HG03103 (cell line): Measurements from ENCODE around the gene PARP1.
"Not testable (repeated sequence)": the region's sequence is repeated elsewhere in the genome, so short reads cannot be mapped to it uniquely, and the experiment has no call there.

ENCODE experiments used
- ATAC-seq: cut with Tn5 transposase; IDR thresholded peaks from one replicate; pipeline ENCODE4 v1.9.1; 2021; ENCODE audit warnings: low read depth; ENCODE audit not compliant: unreplicated experiment

The PARP1 gene

GRCh38 chr1:226357416-226357815 is 50.5 kb downstream of the PARP1 start:
- no peak for ATAC-seq

- ATAC-seq = no peak
Measured at GRCh38 chr1:226355669-226356551, 52.0 kb downstream of the PARP1 start.

GRCh38 chr1:226355016-226355415 is 52.9 kb downstream of the PARP1 start:
- ATAC-seq = no peak

GRCh38 chr1:226353698-226354525 is 54.0 kb downstream of the PARP1 start:
- no peak for ATAC-seq

- no peak for ATAC-seq
Measured at GRCh38 chr1:226351709-226352108, 56.2 kb downstream of the PARP1 start.

GRCh38 chr1:226350519-226350865 is 57.4 kb downstream of the PARP1 start:
- no peak for ATAC-seq

GRCh38 chr1:226349801-226350518 is 57.9 kb downstream of the PARP1 start:
- ATAC-seq = peak; percentile 53

GRCh38 chr1:226349081-226349480 is 58.8 kb downstream of the PARP1 start:
- ATAC-seq = no peak

- no peak for ATAC-seq
Measured at GRCh38 chr1:226344441-226345259, 63.2 kb downstream of the PARP1 start.

- ATAC-seq = no peak
Measured at GRCh38 chr1:226342656-226343055, 65.2 kb downstream of the PARP1 start.

GRCh38 chr1:226340111-226340510 is 67.8 kb downstream of the PARP1 start:
- ATAC-seq = not testable (repeated sequence)

GRCh38 chr1:226337276-226337875 is 70.5 kb downstream of the PARP1 start:
- no peak for ATAC-seq

GRCh38 chr1:226335661-226336060 is 72.2 kb downstream of the PARP1 start:
- ATAC-seq = no peak

- ATAC-seq = no peak
Measured at GRCh38 chr1:226332947-226333346, 74.9 kb downstream of the PARP1 start.

- no peak for ATAC-seq
Measured at GRCh38 chr1:226329237-226329636, 78.7 kb downstream of the PARP1 start.

GRCh38 chr1:226327761-226328162 is 80.1 kb downstream of the PARP1 start:
- ATAC-seq = no peak

GRCh38 chr1:226325178-226325577 is 82.7 kb downstream of the PARP1 start:
- no peak for ATAC-seq

- ATAC-seq = no peak
Measured at GRCh38 chr1:226324479-226324878, 83.4 kb downstream of the PARP1 start.

- ATAC-seq = no peak
Measured at GRCh38 chr1:226322986-226323385, 84.9 kb downstream of the PARP1 start.

- no peak for ATAC-seq
Measured at GRCh38 chr1:226320930-226321329, 87.0 kb downstream of the PARP1 start.
